Activated gamma-delta T cell treated with anti-CD3 and anti-CD28 coated beads, Interleukin-2, amount 50 U/mL, for 16 hours (primary cell): ENCODE data around the gene ACTR8.
A peak's percentile ranks its signal among the peaks of the same experiment; 100 is the strongest.
"Not testable (repeated sequence)": the region's sequence is repeated elsewhere in the genome, so short reads cannot be mapped to it uniquely, and the experiment has no call there.

Source experiments
- DNase-seq: peaks from one replicate; pipeline ENCODE4 v3.0.0-alpha.2; 2020; ENCODE audit warnings: low read depth

ACTR8 gene, protein sequence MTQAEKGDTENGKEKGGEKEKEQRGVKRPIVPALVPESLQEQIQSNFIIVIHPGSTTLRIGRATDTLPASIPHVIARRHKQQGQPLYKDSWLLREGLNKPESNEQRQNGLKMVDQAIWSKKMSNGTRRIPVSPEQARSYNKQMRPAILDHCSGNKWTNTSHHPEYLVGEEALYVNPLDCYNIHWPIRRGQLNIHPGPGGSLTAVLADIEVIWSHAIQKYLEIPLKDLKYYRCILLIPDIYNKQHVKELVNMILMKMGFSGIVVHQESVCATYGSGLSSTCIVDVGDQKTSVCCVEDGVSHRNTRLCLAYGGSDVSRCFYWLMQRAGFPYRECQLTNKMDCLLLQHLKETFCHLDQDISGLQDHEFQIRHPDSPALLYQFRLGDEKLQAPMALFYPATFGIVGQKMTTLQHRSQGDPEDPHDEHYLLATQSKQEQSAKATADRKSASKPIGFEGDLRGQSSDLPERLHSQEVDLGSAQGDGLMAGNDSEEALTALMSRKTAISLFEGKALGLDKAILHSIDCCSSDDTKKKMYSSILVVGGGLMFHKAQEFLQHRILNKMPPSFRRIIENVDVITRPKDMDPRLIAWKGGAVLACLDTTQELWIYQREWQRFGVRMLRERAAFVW

DNA sequence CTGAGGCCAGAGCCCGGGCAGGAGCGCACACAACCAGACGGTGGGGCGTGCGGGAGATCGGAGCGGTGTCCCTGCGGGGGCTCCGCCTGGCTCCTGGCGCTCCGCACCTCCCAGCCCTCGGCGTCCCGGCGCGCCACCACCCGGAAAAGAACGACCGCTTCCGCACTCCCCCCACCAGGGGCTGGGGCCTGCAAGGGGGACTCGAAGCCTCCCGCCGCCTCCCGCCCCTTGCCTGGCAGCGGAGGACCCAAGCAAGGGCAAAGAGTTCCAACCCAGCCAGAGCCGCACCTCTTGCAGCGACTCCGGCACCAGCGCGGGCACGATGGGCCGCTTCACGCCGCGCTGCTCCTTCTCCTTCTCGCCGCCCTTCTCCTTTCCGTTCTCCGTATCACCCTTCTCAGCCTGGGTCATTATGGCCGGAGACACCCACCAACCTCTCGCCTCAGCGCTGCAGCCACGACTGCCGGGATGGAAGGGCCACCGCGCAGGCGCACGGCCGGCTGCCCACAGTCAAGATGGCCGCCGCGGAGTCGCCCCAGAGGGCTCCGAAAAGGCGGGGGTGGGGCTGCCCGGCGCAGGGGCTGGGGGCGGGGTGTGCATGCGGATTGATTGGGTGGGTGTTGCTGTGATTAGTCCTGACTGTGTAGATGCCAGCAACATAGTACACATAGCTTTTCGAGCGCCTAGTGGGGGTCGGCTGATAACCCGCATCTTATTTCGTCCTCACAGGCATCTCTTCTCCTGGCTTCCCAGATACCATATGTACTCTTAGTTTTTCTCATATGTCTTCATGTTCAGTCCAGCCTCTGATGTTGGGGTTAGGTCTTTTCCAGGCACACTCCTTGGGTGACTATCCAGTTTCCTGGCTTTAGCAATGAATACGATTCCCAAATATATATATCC lies at the start of gene ACTR8:
Gene ACTR8, minus strand, starts transcription at position 462 of the 903 bp plus-strand sequence. Its CDS starts 51 bp downstream, at position 411.
- peak; percentile 74 for DNase-seq

DNA sequence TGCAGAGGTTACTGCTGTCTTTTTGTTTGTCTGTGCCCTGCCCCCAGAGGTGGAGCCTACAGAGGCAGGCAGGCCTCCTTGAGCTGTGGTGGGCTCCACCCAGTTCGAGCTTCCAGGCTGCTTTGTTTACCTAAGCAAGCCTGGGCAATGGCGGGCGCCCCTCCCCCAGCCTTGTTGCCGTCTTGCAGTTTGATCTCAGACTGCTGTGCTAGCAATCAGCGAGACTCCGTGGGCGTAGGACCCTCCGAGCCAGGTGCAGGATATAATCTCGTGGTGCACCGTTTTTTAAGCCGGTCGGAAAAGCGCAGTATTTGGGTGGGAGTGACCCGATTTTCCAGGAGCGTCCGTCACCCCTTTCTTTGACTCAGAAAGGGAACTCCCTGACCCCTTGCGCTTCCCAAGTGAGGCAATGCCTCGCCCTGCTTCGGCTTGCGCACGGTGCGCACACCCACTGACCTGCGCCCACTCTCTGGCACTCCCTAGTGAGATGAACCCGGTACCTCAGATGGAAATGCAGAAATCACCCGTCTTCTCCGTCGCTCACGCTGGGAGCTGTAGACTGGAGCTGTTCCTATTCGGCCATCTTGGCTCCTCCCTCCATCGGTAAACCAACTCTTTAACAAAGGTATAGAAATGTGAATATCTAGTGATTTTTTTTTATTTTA lies 45.4 kb upstream of the ACTR8 start:
- not testable (repeated sequence) for DNase-seq

DNA sequence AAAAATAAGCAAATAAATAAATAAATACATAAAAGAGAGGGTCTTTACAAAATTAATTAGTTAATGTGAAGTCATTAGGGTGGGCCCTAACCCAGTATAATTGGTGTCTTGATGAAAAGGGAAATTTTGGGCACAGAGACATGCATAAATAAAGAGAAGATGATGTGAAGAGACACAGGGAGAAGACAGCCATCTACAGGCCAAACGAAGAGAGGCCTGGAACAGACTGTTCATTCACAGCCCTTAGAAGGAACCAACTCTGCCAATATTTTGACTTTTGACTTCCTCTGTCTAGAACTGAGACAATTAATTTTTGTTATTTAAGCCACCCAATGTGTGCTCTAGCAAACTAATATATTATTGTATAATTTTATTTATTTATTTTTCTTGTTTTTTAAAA lies 39.3 kb upstream of the ACTR8 start:
- DNase-seq: no peak

DNA sequence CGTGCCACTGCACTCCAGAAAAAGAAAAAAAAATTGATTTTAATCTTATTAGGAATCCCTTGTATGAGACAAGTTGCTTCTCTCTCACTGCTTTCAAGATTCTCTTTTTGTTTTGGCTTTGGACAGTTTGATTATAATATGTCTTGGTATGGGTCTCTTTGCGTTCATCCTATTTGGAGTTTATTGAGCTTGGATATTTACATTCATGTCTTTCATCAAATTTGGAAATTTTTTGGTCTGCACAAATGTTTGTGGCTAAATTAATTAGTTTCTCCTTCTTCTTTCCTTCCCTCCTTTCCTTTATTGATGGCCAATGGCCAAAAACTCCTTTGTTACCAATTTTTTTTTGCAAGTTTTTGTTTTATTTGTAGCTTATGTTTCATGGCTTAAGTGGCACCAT lies 37.8 kb upstream of the ACTR8 start:
- no peak for DNase-seq

DNA sequence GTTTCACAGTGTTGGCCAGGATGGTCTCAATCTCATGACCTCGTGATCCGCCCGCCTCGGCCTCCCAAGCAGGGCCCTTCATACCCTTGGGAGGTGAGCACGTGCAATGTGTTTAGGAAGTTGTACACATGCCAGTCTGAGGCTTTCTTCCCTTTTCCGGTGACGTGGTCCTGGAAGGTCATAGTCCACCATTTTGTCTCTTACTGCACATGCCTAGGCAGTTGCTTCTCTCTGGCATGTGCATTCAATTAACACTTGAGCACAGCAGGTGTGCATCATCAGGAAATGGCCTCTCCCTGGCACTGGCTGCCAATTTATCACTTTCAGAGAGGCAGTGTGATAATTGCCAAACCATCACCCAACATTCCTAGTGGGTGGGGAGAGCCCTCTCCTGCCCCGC lies 31.4 kb upstream of the ACTR8 start:
- DNase-seq: no peak

DNA sequence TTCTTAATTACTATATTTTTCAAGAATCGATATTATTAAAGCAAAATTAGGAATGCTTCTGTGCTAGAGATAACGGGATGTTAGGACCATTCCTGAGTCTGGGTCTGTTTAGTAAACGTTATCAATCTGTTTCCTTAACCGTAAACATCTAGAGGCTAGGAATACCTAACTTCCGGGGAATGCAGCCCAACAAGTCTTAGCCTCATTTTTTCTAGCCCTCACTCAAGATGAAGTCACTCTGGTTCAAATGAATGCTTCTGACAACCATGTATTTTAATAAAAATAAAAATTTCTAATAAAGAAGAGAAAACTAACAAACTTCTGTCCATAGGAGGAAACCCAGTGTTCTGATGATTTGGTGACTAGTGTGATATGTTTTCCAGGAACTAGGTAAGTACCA lies 20.8 kb upstream of the ACTR8 start:
- DNase-seq: no peak

DNA sequence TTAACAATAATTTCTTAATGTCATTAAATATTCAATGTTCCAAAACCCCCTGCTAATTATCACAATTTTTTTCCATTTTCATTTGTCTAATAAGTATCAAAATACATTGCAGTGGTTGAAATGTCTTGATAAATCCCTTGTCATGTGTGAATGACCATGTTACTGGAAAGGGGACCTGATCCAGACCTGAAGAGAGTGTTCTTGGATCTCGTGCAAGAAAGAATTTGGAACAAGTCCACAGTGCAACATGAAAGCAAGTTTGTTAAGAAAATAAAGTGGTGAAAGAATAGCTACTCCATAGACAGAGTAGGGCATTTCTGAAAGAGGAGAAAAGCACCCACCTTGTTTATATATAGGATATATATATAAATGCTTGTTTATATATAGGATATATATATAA lies 20.1 kb upstream of the ACTR8 start:
- no peak for DNase-seq

DNA sequence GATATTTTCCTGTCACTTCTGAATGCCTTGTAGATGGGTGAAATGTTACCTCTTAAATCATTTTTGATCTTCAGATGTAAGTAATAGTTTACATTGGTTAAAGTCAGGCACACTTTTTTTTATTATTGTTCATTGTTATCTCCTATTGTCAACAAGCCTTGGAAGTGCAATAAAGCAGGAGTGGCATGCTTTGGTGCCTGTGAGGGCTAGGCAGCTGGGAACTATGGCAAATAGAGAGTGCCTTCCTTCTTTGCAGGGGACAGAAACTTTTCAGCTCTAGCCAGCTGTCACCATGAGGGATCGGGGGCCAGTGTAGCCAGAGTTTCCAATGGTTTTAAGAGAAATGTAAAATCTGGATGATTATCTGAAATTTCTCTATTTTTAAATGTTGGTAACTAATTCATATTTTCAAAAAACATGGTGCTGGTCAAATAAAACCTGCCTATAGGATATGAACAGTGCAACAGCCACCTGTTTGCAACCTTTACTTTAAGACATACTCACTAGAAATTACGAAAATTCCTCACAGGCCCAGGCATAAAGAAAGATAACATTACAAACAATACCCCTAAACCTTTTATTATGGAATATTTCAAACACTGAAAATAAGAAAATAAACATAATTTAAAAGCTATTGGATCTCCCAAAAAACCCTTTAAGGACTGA lies 18.8 kb upstream of the ACTR8 start:
- no peak for DNase-seq

DNA sequence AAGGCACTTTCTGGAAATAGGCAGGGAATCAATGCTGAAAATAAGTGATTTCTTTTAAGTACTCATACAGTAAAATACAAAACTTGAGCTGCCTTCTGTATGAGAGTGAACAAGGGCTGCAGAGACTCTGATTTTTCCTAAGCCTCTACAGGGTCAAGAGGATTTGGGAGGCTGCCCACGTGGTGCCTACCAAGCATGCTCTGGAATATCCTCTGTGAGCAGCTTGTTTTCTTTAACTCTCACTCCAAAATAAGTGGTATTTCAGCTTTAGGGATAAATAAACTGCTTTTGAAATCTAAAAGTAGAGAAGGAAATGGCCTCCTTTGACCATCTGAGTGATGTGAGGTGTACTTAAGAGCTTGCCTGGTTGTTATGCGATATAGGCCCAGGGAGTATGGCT lies 17.8 kb upstream of the ACTR8 start:
- no peak for DNase-seq

DNA sequence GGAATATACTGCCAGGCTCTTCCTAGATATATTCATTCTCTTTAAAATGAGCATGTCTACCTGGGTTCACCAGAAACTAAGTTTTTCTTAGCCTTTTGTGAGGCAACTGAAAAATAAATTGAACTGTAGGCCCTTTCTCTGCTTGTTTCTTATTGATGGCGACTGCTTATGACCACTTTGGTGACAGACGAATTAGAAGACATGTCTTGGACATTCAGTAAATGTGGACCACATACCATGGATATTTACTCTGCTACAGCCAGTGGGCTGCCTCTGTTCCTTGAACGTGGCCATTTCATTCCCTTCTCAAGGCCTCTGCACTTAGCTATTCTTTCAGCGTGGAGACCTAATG lies 10.3 kb upstream of the ACTR8 start:
- DNase-seq: no peak

DNA sequence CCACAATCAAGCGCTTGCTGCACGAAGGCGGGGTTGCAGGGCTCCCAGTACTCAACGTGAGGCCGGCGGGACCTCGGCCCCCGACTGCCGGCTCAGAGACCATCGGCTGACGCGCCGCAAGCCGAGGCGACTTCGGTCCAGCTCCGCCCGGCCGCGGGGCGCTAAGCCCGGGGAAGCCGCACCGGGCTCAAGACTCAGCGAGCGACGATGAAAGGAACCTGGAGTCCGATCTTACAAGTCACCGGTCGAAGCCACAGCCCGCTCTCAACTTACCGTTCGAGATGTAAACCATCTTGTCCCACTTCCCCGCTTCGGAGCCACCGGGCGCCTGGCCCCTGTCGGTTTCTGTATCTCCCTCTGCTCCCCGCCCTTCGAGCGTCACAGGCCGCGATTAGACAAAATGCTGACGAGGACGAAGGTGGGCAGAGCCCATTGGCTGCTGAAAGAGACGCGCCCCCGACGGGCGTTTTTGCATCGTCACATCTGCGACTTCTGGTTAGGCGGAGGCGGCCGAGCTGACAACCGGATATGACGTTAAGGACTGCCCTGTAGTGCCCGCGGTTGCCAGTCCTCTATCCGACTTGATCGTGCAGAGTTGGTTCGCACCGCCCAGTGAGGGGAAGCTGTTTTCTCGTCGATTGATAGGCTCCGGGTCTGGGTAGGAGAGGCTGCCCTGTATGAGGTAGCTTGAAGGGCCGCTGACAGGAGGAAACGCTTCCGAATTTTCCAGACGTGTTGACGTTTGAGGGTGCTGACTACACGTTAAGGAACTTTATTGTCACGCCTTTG lies 9.7 kb upstream of the ACTR8 start, which contains the start of gene SELENOK:
Gene SELENOK, minus strand, starts transcription at position 363 of the 789 bp plus-strand sequence.
- DNase-seq: peak; percentile 96

DNA sequence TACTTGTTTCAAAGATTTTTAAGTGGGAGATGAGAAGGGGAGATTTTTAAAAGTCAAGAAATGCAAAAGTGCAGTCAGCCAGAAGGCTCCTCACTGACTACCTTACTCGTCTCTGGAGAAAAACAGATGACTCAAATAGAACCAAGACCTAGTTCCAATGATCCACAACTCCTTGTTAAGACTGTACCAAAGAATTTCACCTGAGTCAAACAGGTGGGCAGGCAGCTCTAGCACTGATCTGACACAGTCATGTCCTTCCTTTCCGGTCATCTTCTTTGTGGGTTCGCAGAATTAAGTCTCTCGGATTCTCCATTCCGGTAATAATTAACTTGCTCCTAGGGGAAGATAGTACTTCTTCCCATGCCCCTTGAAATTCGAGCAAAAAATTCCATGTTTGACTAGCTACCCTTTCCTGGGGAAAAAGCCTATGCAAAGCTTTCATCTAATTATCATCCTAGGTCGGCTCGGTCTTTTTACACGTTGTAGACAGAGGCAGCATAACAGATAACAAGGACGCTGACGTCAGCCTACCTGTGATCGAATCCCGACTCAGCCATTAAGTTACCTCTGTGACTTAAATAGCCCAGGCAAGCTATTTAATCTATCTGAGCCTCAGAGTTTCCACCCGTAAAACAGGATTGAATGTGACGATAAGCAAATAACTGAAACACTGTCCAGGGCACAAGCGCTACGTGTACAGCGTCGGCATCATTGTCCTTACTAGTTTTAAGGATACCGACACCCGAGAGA lies 8.9 kb upstream of the ACTR8 start:
- peak; percentile 24 for DNase-seq

DNA sequence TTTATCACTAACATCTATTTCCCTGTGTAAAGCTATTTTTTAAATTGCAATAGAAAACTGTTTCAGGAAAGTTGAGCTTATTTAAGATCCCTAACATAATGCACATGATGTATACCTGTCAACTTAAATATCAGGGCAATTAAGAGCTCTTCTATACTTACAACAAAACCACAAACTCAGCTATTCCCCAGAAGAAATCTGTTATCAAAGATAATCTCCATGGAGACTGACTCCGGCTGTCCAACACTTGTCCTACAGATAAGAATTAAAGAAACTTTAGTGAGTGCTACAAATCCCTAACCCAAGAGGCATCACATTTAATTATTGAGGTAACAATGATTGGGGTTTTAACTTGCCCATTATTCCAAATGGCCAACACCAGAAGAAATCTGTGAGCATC lies 6.3 kb upstream of the ACTR8 start:
- no peak for DNase-seq

DNA sequence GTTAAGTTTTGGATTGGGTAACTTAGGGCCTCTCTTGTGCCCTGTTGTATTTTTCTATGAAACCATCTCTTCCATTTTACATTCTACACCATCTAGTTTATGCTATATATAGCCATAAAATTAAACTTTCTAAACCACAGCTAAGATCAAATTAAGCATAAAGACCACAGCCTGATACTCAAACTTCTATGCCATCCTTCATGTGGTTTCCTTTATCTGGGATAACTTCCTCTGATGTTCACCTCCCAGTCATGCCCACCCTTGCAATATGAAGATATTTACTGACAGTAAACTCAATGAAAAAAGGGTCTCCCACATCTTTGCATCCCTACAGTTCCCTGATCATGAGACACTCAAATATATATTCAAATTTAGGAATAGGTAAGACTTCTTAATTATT lies 5.5 kb upstream of the ACTR8 start:
- DNase-seq: no peak

DNA sequence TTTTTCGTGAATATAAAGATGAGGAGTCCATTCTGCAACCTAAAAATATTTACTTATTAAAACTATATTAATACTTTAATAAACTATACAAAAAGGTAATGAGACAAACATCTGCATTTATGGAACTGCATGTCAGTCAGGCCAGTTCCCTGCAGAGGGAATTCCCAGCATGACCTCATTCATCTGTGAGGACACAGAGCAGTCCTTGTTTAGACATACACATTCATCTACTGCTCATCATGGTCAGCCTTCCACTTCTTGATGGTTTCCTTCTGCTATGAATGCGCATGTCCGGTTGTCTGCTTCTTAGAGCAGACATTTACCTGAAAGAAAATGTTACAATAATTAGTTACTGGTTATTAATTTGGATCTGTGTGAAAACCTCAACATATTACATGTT lies 3.3 kb upstream of the ACTR8 start:
- DNase-seq: no peak

DNA sequence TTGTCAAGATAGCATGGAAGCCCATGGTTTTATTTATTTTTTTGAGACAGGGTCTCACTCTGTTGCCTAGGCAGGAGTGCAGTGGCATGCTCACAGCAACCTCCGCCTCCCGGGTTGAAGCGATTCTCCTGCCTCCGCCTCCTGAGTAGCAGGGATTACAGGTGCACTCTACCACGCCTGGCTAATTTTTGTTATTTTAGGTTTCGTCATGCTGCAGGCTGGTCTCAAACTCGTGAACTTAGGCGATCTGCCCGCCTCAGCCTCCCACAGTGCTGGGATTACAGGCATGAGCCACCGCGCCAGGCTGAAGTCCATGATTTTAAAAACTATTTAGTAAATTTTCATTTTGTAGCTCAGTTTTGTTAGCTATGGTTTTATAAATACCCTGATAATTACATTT lies 2.7 kb upstream of the ACTR8 start:
- DNase-seq: no peak

DNA sequence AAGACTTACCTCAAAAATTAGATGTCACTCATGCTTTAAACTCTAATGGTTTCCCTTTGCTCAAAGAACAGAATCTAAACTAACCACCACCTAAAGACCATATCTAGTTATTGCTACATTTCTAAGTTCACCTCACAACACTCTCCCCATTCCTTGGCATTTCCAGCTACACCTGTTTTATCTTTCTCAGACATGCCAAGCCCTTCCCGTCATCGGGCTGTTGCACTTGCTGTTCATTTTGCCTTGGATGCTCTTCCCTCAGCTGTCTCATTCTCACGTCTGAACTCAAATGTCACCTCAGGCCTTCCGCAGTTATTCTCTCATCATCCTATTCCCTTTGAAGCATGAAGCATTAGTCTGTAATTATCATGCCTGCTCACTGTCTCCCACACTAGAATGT lies 1.1 kb upstream of the ACTR8 start:
- DNase-seq: no peak

DNA sequence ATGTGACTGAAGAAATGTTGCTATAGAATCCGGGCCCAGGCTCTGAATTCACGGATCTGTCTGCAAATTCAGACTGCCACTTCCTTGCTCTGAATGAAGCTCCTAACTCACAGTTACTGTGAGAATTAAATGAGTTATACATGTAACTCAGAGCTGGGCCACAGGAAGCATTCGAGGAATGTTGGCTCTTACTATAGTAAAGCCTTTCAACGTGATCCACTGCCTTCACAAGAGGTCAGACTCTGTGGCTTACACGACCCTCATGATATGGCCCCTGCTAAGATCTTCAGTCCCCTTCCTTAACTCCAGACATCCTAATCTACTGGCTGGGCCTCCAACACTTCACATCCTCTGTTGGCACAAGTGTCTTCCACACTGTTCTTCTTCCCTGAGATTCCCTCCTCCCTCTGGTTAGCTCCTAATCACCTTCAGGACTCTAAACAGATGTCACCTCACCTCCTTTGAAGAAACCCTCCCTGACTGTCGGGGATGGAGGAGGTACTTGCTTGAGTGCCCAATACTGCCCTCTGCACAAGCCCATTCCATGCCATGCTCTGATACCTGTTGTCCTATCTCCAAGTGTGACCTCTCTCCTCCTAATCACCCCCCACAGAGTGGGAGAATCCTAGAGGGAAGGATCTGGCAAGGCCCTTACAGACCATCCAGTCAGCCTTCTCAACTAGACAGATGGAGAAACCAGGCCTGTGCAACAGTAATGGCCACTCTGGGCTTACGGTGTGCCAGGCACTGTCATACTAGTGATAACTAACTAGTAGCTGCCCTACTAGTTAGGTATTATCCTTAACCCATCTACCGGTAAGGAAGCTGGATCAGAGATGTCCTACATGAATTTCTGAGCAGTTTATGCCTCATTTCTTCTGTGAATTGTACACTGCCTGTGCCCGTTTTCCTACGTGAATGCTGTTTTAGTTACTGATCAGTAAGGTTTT lies 1.3 kb downstream of the ACTR8 start:
- no peak for DNase-seq
